Inflammatory macrophage treated with lipopolysaccharide for 4 hours (primary cell): ENCODE measurements around the gene TMEM220.
"Not testable (repeated sequence)": the region's sequence is repeated elsewhere in the genome, so short reads cannot be mapped to it uniquely, and the experiment has no call there.

Experiments
- DNase-seq: peaks from one replicate; pipeline ENCODE4 v3.0.0-alpha.2; 2020

Gene TMEM220

GRCh38 chr17:10725262-10725661 is 4.6 kb downstream of the TMEM220 start:
- DNase-seq = no peak

- DNase-seq = no peak
Measured at GRCh38 chr17:10724546-10725195, 5.2 kb downstream of the TMEM220 start.

GRCh38 chr17:10718547-10718946 is 11.3 kb downstream of the TMEM220 start:
- DNase-seq = no peak

- DNase-seq = no peak
Measured at GRCh38 chr17:10716218-10716617, 13.6 kb downstream of the TMEM220 start.

GRCh38 chr17:10713318-10713717 is 16.5 kb downstream of the TMEM220 start:
- no peak for DNase-seq

GRCh38 chr17:10705727-10706126 is 24.1 kb downstream of the TMEM220 start:
- no peak for DNase-seq

- DNase-seq = peak; percentile 27
Measured at GRCh38 chr17:10702574-10702973, 27.2 kb downstream of the TMEM220 start.

GRCh38 chr17:10699856-10700255 is 30.0 kb downstream of the TMEM220 start:
- DNase-seq = no peak

- peak; percentile 54 for DNase-seq
Measured at GRCh38 chr17:10698096-10698818, 31.6 kb downstream of the TMEM220 start.

- peak; percentile 96 for DNase-seq
Measured at GRCh38 chr17:10697092-10698081, 32.4 kb downstream of the TMEM220 start, which contains the start of the genes ADPRM and SCO1. Gene ADPRM, plus strand, starts transcription at chr17:10697594. Its CDS starts 7,333 bp downstream, at chr17:10704927. Gene SCO1, minus strand, starts transcription at chr17:10697533. Its CDS starts 26 bp downstream, at chr17:10697507.

- not testable (repeated sequence) for DNase-seq
Measured at GRCh38 chr17:10695875-10696407, 33.9 kb downstream of the TMEM220 start.

- no peak for DNase-seq
Measured at GRCh38 chr17:10687499-10687898, 42.3 kb downstream of the TMEM220 start.

- peak; percentile 39 for DNase-seq
Measured at GRCh38 chr17:10683853-10684252, 46.0 kb downstream of the TMEM220 start.

GRCh38 chr17:10681866-10682446 is 47.9 kb downstream of the TMEM220 start:
- no peak for DNase-seq

- DNase-seq = no peak
Measured at GRCh38 chr17:10674704-10675103, 55.1 kb downstream of the TMEM220 start.

GRCh38 chr17:10673312-10673711 is 56.5 kb downstream of the TMEM220 start:
- DNase-seq = no peak

GRCh38 chr17:10668775-10669174 is 61.0 kb downstream of the TMEM220 start:
- DNase-seq = no peak

GRCh38 chr17:10666906-10667305 is 62.9 kb downstream of the TMEM220 start:
- DNase-seq = no peak

GRCh38 chr17:10664571-10664970 is 65.3 kb downstream of the TMEM220 start:
- no peak for DNase-seq
